CD4-positive, alpha-beta T cell treated with Interleukin-15 for 1 hour (primary cell): ENCODE measurements around the gene C2orf92.

Experiments
- DNase-seq: peaks from one replicate; pipeline ENCODE4 v3.0.0-alpha.2; 2020

The C2orf92 gene

GRCh38 chr2:97714950-97715652, 45.6 kb downstream of the C2orf92 start:
- DNase-seq: no peak

GRCh38 chr2:97715951-97716694, 46.6 kb downstream of the C2orf92 start:
- no peak for DNase-seq

- DNase-seq: no peak
Measured at GRCh38 chr2:97716695-97717612, 47.4 kb downstream of the C2orf92 start.

- DNase-seq: no peak
Measured at GRCh38 chr2:97717613-97717995, 48.1 kb downstream of the C2orf92 start.

GRCh38 chr2:97718051-97718882, 48.8 kb downstream of the C2orf92 start:
- DNase-seq: peak; percentile 67

- no peak for DNase-seq
Measured at GRCh38 chr2:97718942-97719341, 49.4 kb downstream of the C2orf92 start.

GRCh38 chr2:97719362-97720155, 50.0 kb downstream of the C2orf92 start:
- no peak for DNase-seq

- DNase-seq: no peak
Measured at GRCh38 chr2:97720746-97721145, 51.2 kb downstream of the C2orf92 start.

GRCh38 chr2:97722227-97722626, 52.7 kb downstream of the C2orf92 start:
- no peak for DNase-seq

GRCh38 chr2:97723156-97724072, 53.9 kb downstream of the C2orf92 start:
- DNase-seq: no peak

GRCh38 chr2:97724073-97724410, 54.5 kb downstream of the C2orf92 start:
- DNase-seq: no peak

- no peak for DNase-seq
Measured at GRCh38 chr2:97724501-97724900, 55.0 kb downstream of the C2orf92 start.

GRCh38 chr2:97724946-97725688, 55.6 kb downstream of the C2orf92 start:
- DNase-seq: no peak

GRCh38 chr2:97726261-97727064, 57.0 kb downstream of the C2orf92 start:
- DNase-seq: no peak

- DNase-seq: no peak
Measured at GRCh38 chr2:97727296-97727695, 57.8 kb downstream of the C2orf92 start.

- no peak for DNase-seq
Measured at GRCh38 chr2:97728091-97728731, 58.7 kb downstream of the C2orf92 start.

- DNase-seq: no peak
Measured at GRCh38 chr2:97730245-97730644, 60.7 kb downstream of the C2orf92 start.

GRCh38 chr2:97731274-97732020, 61.9 kb downstream of the C2orf92 start:
- DNase-seq: peak; percentile 16
